Progenitor cell of endocrine pancreas (in vitro differentiated cells): ENCODE data around the gene PMPCA. TPM values are rescaled to one million over a fixed set of nuclear protein-coding genes. Genes with fewer than 3 reads are reported as not detected.

Experiments used
- DNase-seq: peaks from one replicate; pipeline ENCODE4 v3.0.0; 2021; ENCODE audit warnings: low spot score; ENCODE audit not compliant: unreplicated experiment
- H3K27ac Mint-ChIP-seq: 2 replicates; pipeline ENCODE4 v1.8.0; 2021; ENCODE audit warnings: mild to moderate bottlenecking, moderate library complexity, mixed read lengths
- H3K27me3 Mint-ChIP-seq: 2 replicates; pipeline ENCODE4 v1.8.0; 2021; ENCODE audit warnings: mixed read lengths
- H3K36me3 Mint-ChIP-seq: 2 replicates; pipeline ENCODE4 v1.8.0; 2022; ENCODE audit warnings: mixed read lengths; ENCODE audit not compliant: insufficient read depth
- H3K4me1 Mint-ChIP-seq: 2 replicates; pipeline ENCODE4 v1.8.0; 2021; ENCODE audit warnings: low read depth, mixed read lengths
- H3K4me3 Mint-ChIP-seq: 2 replicates; pipeline ENCODE4 v1.8.0; 2021; ENCODE audit warnings: low read depth, mild to moderate bottlenecking, moderate library complexity, mixed read lengths
- H3K9me3 Mint-ChIP-seq: 2 replicates; pipeline ENCODE4 v1.8.0; 2021; ENCODE audit warnings: low read depth, mixed read lengths
- CTCF ChIP-seq: fragments of 200-600 bp; sonication (generic); IDR thresholded peaks from one replicate; pipeline ENCODE4 v1.5.0; 2021; ENCODE audit warnings: antibody characterized with exemption, mild to moderate bottlenecking; ENCODE audit not compliant: unreplicated experiment
- total RNA-seq: library from RNA; stranded (reverse); gene quantifications from 2 replicates; pipeline ENCODE4 v1.2.1, GENCODE V29; 2021

Gene PMPCA
- total RNA-seq, 1 donor from 2014 or later = 68.3 TPM

- Mint-ChIP-seq H3K4me1 (no peaks in the 10 kb centered on the region), H3K36me3 (peaks cover 29% of the 10 kb centered on the region), H3K9me3 (no peaks in the 10 kb centered on the region), H3K27me3 (no peaks in the 10 kb centered on the region), H3K4me3 (no peak overlapping the region), H3K27ac (no peak overlapping the region)
- TF ChIP-seq CTCF = no peak
- no peak for DNase-seq
These were observed 35.3 kb downstream of the PMPCA start for GRCh38 chr9:136445799-136446198.

DNA sequence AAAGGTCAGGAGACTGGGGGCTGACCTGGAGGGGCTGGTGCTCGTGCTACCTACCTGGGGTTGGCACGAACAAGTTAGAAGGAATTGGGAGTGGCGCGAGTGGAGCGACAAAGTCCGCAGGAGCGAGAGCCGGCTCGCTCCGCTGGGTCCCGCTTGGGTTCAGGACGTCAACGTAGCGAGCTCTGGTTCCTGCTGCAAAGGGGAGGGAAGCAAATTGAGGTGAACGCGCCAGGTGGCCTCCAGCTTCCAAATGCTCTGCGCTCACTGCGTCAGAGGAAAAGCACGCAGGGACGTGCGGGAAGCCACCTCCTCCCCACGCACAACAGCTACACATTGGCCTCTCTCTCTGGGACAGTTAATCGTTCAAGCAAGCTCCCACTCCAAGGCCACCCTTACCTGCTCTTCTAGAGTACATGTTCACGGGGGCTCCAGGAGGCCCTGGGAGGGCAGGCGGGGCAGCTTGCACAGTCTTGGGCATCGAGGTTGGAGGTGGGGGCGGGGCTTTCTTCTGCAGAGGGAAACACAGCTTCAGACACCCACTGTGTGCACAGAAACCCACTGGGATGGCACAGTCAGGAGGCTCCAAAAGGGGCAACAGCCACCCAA is 36.8 kb downstream of the PMPCA start:
- no peaks in the 10 kb centered on the region for H3K27me3 Mint-ChIP-seq
- no peak for TF ChIP-seq CTCF
- peaks cover 32% of the 10 kb centered on the region for H3K36me3 Mint-ChIP-seq
- no peak overlapping the region for H3K4me3 Mint-ChIP-seq
- no peaks in the 10 kb centered on the region for H3K4me1 Mint-ChIP-seq
- DNase-seq = no peak
- no peaks in the 10 kb centered on the region for H3K9me3 Mint-ChIP-seq
- H3K27ac Mint-ChIP-seq = no peak overlapping the region

DNA sequence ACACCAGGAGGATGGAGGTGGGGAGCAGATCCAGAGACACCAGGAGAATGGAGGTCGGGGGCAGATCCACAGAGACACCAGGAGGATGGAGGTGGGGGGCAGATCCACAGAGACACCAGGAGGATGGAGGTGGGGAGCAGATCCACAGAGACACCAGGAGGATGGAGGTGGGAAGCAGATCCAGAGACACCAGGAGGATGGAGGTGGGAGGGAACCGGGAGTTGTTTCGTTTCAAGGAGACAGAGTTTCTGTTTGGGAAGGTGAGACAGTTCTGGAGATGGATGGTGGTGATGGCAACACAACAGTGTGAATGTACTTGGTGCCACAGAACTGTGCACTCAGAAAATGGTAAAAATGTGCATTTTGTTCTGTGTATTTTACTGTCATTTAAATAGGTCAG is 38.2 kb downstream of the PMPCA start:
- Mint-ChIP-seq H3K4me1 (no peaks in the 10 kb centered on the region), H3K27me3 (no peaks in the 10 kb centered on the region), H3K36me3 (peaks cover 32% of the 10 kb centered on the region), H3K9me3 (no peaks in the 10 kb centered on the region), H3K4me3 (no peak overlapping the region), H3K27ac (no peak overlapping the region)
- TF ChIP-seq CTCF = no peak
- no peak for DNase-seq

- no peaks in the 10 kb centered on the region for H3K4me1 Mint-ChIP-seq
- H3K9me3 Mint-ChIP-seq = no peaks in the 10 kb centered on the region
- H3K4me3 Mint-ChIP-seq = no peak overlapping the region
- no peak for DNase-seq
- H3K36me3 Mint-ChIP-seq = peaks cover 31% of the 10 kb centered on the region
- no peak overlapping the region for H3K27ac Mint-ChIP-seq
- H3K27me3 Mint-ChIP-seq = no peaks in the 10 kb centered on the region
- no peak for TF ChIP-seq CTCF
These were observed 40.9 kb downstream of the PMPCA start for GRCh38 chr9:136451221-136451877.

DNA sequence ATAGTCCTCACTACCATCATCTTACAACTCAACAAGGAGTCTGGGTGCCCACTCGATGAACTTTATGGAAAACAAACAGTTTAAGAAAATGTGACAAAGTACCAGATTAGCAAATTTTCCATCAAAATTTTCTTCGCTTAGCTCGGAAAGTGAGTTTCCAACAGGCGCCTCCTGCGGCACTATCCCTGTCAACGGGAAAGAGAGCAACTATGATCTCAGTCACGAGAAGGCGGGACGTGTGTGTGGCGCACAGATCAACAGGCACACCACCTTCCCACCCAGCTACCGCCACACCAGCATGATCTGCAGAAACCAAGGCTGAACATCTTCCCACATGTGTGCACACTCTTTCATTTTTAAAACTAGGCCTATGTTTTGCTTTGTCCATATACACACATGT is 42.9 kb downstream of the PMPCA start:
- TF ChIP-seq CTCF = no peak
- Mint-ChIP-seq H3K27me3 (no peaks in the 10 kb centered on the region), H3K4me3 (no peak overlapping the region), H3K9me3 (no peaks in the 10 kb centered on the region), H3K27ac (no peak overlapping the region), H3K36me3 (peaks cover 25% of the 10 kb centered on the region), H3K4me1 (no peaks in the 10 kb centered on the region)
- DNase-seq = no peak
